CD4-positive, alpha-beta T cell treated with Interleukin-17A for 1 hour (primary cell): ENCODE measurements around the gene FKBP10.
"Not testable (repeated sequence)": the region's sequence is repeated elsewhere in the genome, so short reads cannot be mapped to it uniquely, and the experiment has no call there.

Experiments used
- DNase-seq: peaks from one replicate; pipeline ENCODE4 v3.0.0-alpha.2; 2020

FKBP10 gene

GRCh38 chr17:41844971-41845370, 32.2 kb downstream of the FKBP10 start:
- DNase-seq, result no peak

- no peak for DNase-seq
Measured at GRCh38 chr17:41848788-41849187, 36.0 kb downstream of the FKBP10 start.

GRCh38 chr17:41849251-41849990, 36.6 kb downstream of the FKBP10 start:
- DNase-seq, result no peak

DNA sequence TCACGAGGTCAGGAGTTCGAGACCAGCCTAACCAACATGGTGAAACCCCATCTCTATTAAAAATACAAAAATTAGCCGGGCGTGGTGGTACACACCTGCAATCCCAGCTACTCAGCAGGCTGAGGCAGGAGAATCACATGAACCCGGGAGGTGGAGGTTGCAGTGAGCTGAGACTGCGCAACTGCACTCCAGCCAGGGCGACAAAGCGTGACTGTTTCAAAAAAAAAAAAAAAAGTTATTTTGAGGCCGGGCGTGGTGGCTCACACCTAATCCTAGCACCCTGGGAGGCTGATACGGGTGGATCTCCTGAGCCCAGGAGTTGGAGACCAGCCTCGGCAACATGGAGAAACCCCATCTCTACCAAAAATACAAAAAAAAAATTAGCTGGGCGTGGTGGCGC, 38.6 kb downstream of the FKBP10 start:
- not testable (repeated sequence) for DNase-seq

- DNase-seq, result no peak
Measured at GRCh38 chr17:41860254-41860931, 47.6 kb downstream of the FKBP10 start.

GRCh38 chr17:41863074-41863848, 50.5 kb downstream of the FKBP10 start:
- DNase-seq, result peak; percentile 28

DNA sequence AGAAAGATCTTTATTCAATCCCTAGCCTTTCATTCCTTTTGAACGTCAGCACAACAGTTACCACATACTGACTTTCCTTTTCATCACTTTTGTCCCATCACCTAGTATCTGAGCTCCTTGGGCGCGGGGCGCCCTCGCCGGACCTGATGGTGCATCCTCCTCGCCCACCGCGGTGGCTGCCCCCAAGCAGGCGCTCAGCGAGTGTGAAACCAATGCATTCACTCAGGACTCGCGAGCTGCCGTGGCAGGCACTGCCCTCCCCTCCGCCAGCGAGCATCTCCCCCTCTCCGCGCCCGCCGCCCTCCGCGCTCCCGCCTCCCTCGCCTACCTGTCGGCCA, 51.7 kb downstream of the FKBP10 start:
- no peak for DNase-seq

- peak; percentile 88 for DNase-seq
Measured at GRCh38 chr17:41864836-41865595, 52.2 kb downstream of the FKBP10 start, which contains the start of gene KLHL11. KLHL11 (minus strand) TSS chr17:41865423; CDS start chr17:41865370, 53 bp downstream.

GRCh38 chr17:41865596-41865893, 52.7 kb downstream of the FKBP10 start:
- no peak for DNase-seq

- no peak for DNase-seq
Measured at GRCh38 chr17:41868568-41868967, 55.8 kb downstream of the FKBP10 start.

DNA sequence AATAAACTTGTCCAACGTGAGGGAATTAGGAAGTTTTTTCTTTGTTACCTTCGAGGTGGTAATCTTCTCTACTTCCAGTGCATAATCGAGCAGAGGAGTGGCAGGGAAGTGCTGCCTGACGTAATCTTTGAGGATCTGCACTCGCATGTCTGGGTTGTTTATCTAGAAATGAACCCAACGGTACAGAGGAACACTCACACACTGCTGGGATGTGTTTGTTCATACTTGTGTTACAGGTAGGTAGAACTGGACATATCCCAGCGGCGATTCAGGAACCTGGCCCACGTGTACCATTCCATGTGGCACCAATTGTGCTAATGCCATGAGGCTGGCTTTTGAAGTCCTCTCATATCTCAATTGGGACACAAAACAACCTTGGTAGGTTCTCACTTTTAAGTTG, 56.6 kb downstream of the FKBP10 start:
- DNase-seq, result no peak

DNA sequence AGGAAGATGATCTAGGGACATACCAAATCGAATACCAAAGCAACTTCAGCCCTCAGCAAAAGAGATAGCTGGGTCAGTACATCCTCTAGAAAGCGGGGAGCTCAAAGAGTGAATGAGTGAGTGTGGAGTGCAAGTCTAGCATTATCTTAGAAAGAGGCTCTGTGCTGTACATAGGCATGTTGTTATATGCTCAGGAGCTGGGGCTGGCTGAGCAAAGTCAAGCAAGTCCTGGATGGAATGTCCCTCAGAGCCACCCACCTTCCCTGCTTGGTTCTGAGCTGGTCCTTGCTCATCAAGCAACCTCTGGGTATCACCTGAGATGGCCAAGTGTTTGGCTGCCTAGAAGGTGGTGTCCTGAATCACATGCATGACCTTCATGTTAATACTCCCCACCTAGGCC, 57.3 kb downstream of the FKBP10 start:
- no peak for DNase-seq

- DNase-seq, result no peak
Measured at GRCh38 chr17:41870627-41871026, 57.8 kb downstream of the FKBP10 start.

- DNase-seq, result no peak
Measured at GRCh38 chr17:41871789-41872188, 59.0 kb downstream of the FKBP10 start.
